ENCODE results near the gene CD9.
A peak's percentile ranks its signal among the peaks of the same experiment; 100 is the strongest.
"Not testable (repeated sequence)": the region's sequence is repeated elsewhere in the genome, so short reads cannot be mapped to it uniquely, and the experiment has no call there.

Gene CD9

GRCh38 chr12:6200256-6201212 is at the start of gene CD9:
CD9 (plus strand) TSS chr12:6200400; CDS start chr12:6200500, 100 bp downstream.
- peak; percentile 21 for DNase-seq (ENCODE audit: low spot score)

GRCh38 chr12:6154730-6155459 is 45.3 kb upstream of the CD9 start:
- DNase-seq (ENCODE audit: low spot score) = no peak

GRCh38 chr12:6157482-6157881 is 42.7 kb upstream of the CD9 start:
- no peak for DNase-seq (ENCODE audit: low spot score)

- no peak for DNase-seq (ENCODE audit: low spot score)
Observed at GRCh38 chr12:6158255-6158654, 41.9 kb upstream of the CD9 start.

- DNase-seq (ENCODE audit: low spot score) = no peak
Observed at GRCh38 chr12:6158749-6159148, 41.5 kb upstream of the CD9 start.

GRCh38 chr12:6159166-6160011 is 40.8 kb upstream of the CD9 start:
- DNase-seq (ENCODE audit: low spot score) = not testable (repeated sequence)

GRCh38 chr12:6160049-6160649 is 40.1 kb upstream of the CD9 start:
- not testable (repeated sequence) for DNase-seq (ENCODE audit: low spot score)

- no peak for DNase-seq (ENCODE audit: low spot score)
Observed at GRCh38 chr12:6161124-6161882, 38.9 kb upstream of the CD9 start.

GRCh38 chr12:6163416-6164060 is 36.7 kb upstream of the CD9 start:
- DNase-seq (ENCODE audit: low spot score) = no peak

- DNase-seq (ENCODE audit: low spot score) = no peak
Observed at GRCh38 chr12:6165395-6165794, 34.8 kb upstream of the CD9 start.

- DNase-seq (ENCODE audit: low spot score) = no peak
Observed at GRCh38 chr12:6166808-6167207, 33.4 kb upstream of the CD9 start.

GRCh38 chr12:6167327-6168280 is 32.6 kb upstream of the CD9 start:
- DNase-seq (ENCODE audit: low spot score) = no peak

GRCh38 chr12:6171409-6172015 is 28.7 kb upstream of the CD9 start:
- DNase-seq (ENCODE audit: low spot score) = no peak

- no peak for DNase-seq (ENCODE audit: low spot score)
Observed at GRCh38 chr12:6172086-6172485, 28.1 kb upstream of the CD9 start.

GRCh38 chr12:6172862-6173261 is 27.3 kb upstream of the CD9 start:
- DNase-seq (ENCODE audit: low spot score) = no peak

- no peak for DNase-seq (ENCODE audit: low spot score)
Observed at GRCh38 chr12:6177642-6178358, 22.4 kb upstream of the CD9 start.

GRCh38 chr12:6178981-6179761 is 21.0 kb upstream of the CD9 start:
- DNase-seq (ENCODE audit: low spot score) = no peak
